HepG2 (cell line): ENCODE data around the gene CAND2. TPM values are rescaled to one million over a fixed set of nuclear protein-coding genes. Genes with fewer than 3 reads are reported as not detected.

Experiments used
- CEBPB ChIP-seq: IDR thresholded peaks from 2 replicates; pipeline ENCODE4 v1.6.1; 2011; ENCODE audit warnings: low read depth, low read length, improper control_type of control experiment, borderline replicate concordance
- KAT8 ChIP-seq: IDR thresholded peaks from 2 replicates; pipeline ENCODE4 v1.6.1; 2016; ENCODE audit warnings: missing genetic modification reagents, missing compliant biosample characterization
- MATR3 ChIP-seq: sonication (generic); formaldehyde crosslinking; IDR thresholded peaks from 2 replicates; pipeline ENCODE4 v1.4.0; 2020; ENCODE audit warnings: missing genetic modification reagents
- NBN ChIP-seq: fragments of 450-650 bp; conservative IDR thresholded peaks from 2 replicates; pipeline ENCODE4 v1.6.1; 2017
- SKI ChIP-seq: fragments of 450-650 bp; IDR thresholded peaks from one replicate; pipeline ENCODE4 v1.6.1; 2018; ENCODE audit warnings: mild to moderate bottlenecking; ENCODE audit not compliant: partially characterized antibody
- TEAD2 ChIP-seq: sonication (generic); formaldehyde crosslinking; IDR thresholded peaks from 2 replicates; pipeline ENCODE4 v1.9.0; 2021; ENCODE audit warnings: missing genetic modification reagents
- ZIK1 ChIP-seq: sonication (generic); formaldehyde crosslinking; IDR thresholded peaks from 2 replicates; pipeline ENCODE4 v1.5.0; 2020; ENCODE audit warnings: mild to moderate bottlenecking, low read depth, missing genetic modification reagents, borderline replicate concordance
- ZNF326 ChIP-seq: sonication (generic); formaldehyde crosslinking; IDR thresholded peaks from 2 replicates; pipeline ENCODE4 v1.4.0; 2020; ENCODE audit warnings: missing genetic modification reagents, borderline replicate concordance
- ZNF441 ChIP-seq: sonication (generic); formaldehyde crosslinking; IDR thresholded peaks from 2 replicates; pipeline ENCODE4 v1.7.0; 2021; ENCODE audit warnings: missing genetic modification reagents, borderline replicate concordance
- ZNF446 ChIP-seq: sonication (generic); formaldehyde crosslinking; IDR thresholded peaks from 2 replicates; pipeline ENCODE4 v1.5.0; 2020; ENCODE audit warnings: mild to moderate bottlenecking, missing genetic modification reagents
- ZNF543 ChIP-seq: sonication (generic); formaldehyde crosslinking; IDR thresholded peaks from 2 replicates; pipeline ENCODE4 v1.4.0; 2020; ENCODE audit warnings: mild to moderate bottlenecking, missing genetic modification reagents
- ZNF609 ChIP-seq: sonication (generic); formaldehyde crosslinking; IDR thresholded peaks from 2 replicates; pipeline ENCODE4 v1.4.0; 2020; ENCODE audit warnings: mild to moderate bottlenecking, missing genetic modification reagents, borderline replicate concordance
- polyA plus RNA-seq, 8 experiments: library from polyadenylated mRNA; depleted of rRNA in 3 of 8; stranded (reverse) in 7 of 8; unstranded in 1 of 8; fragments of >200 nt; fragmentation: Illumina TruSeq in 4 of 8; extraction: Trizol in 4 of 8; gene quantifications; 2 replicates each; pipeline versions ENCODE4 v1.2.1 to v1.2.3, GENCODE V29; 2011 to 2016; ENCODE audit warnings: low read depth in 4 of 8, missing spikeins in 1 of 8, mixed read lengths in 1 of 8; ENCODE audit not compliant: insufficient read depth in 1 of 8
- total RNA-seq, 5 experiments: library from RNA; depleted of rRNA; stranded (reverse); fragments of >200 nt; fragmentation: Illumina TruSeq; extraction: Trizol; gene quantifications; 2 replicates each; pipeline ENCODE4 v1.2.3, GENCODE V29; 2016; ENCODE audit warnings: low read depth in 1 of 5
- TF ChIP-seq, protein P1 (sequence below): sonication (generic); formaldehyde crosslinking; conservative IDR thresholded peaks from 2 replicates; pipeline ENCODE4 v1.4.0; 2020; ENCODE audit warnings: missing genetic modification reagents
- TF ChIP-seq, protein P2 (sequence below): sonication (generic); formaldehyde crosslinking; IDR thresholded peaks from 2 replicates; pipeline ENCODE4 v1.9.0; 2022; ENCODE audit warnings: low read depth, missing genetic modification reagents
- TF ChIP-seq, protein P3 (sequence below): IDR thresholded peaks from 2 replicates; pipeline ENCODE4 v1.6.1; 2016; ENCODE audit warnings: control low read depth
- TF ChIP-seq, protein P4 (sequence below): sonication (generic); formaldehyde crosslinking; IDR thresholded peaks from 2 replicates; pipeline ENCODE4 v1.4.0; 2020; ENCODE audit warnings: missing genetic modification reagents

The CAND2 gene
- total and polyA plus RNA-seq, 2 of the 13 experiments (the other 11 are each of a cell fraction or from before 2014, with no cell fraction given) = 0.01 TPM; not detected in 1

DNA sequence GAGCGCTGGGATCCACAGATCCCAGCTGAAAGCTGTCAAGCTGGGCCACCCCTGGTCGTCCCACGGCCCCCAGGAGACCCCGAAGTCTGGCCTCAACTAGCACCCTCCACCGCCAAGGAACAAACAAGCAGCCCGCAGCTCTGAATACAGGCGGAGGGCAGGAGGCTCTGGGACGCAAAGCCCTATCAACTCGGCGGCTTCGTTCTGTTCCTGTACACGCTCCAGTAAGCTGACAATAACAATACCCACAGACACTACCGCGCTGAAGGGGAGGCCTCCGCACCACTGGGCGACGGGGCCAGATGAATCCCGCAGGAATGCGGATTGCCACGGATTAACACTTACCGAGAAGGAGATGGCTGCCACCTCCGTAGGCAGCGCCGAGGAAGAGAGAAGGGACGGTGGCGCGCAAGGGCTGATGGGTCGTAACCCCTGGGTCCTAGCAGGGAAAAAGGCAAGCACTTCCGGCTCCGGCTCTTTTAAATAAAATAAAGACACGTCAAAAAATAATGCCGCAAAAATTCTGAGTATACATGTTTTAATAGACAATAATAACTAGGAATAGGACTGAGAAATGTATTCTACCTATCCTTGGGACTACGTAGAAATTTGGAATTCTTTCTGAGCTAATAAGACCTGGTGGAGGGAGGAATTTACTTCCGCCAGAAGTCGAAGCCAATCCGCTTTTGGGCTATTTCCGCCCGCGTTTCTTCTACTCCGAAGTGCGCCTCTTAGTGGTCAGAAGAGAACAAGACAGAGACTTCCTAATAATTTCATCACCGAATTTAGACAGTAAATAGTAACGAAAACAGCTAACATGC is 44.9 kb downstream of the CAND2 start, which contains the start of gene RPL32 (continued):
- TF ChIP-seq ZNF543 (CRISPR knock-in tag) (0 out of 2 replicates have a peak, but pooled peaks have one; percentile 24), ZNF441 (peak; percentile 67), SKI (no peak), KAT8 (CRISPR knock-in tag) (peak; percentile 89), CEBPB (peak; percentile 46; the same call in 1 of the 2 replicates), ZIK1 (no peak), ZNF446 (CRISPR knock-in tag) (no peak), ZNF326 (CRISPR knock-in tag) (no peak), ZNF609 (CRISPR knock-in tag) (no peak), TEAD2 (0 out of 2 replicates have a peak, but pooled peaks have one; percentile 22), NBN (no peak), MATR3 (CRISPR knock-in tag) (no peak)
- TF ChIP-seq, protein P1, sequence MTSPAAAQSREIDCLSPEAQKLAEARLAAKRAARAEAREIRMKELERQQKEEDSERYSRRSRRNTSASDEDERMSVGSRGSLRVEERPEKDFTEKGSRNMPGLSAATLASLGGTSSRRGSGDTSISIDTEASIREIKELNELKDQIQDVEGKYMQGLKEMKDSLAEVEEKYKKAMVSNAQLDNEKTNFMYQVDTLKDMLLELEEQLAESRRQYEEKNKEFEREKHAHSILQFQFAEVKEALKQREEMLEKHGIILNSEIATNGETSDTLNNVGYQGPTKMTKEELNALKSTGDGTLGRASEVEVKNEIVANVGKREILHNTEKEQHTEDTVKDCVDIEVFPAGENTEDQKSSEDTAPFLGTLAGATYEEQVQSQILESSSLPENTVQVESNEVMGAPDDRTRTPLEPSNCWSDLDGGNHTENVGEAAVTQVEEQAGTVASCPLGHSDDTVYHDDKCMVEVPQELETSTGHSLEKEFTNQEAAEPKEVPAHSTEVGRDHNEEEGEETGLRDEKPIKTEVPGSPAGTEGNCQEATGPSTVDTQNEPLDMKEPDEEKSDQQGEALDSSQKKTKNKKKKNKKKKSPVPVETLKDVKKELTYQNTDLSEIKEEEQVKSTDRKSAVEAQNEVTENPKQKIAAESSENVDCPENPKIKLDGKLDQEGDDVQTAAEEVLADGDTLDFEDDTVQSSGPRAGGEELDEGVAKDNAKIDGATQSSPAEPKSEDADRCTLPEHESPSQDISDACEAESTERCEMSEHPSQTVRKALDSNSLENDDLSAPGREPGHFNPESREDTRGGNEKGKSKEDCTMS (CRISPR knock-in tag) = no peak
- TF ChIP-seq, protein P2, sequence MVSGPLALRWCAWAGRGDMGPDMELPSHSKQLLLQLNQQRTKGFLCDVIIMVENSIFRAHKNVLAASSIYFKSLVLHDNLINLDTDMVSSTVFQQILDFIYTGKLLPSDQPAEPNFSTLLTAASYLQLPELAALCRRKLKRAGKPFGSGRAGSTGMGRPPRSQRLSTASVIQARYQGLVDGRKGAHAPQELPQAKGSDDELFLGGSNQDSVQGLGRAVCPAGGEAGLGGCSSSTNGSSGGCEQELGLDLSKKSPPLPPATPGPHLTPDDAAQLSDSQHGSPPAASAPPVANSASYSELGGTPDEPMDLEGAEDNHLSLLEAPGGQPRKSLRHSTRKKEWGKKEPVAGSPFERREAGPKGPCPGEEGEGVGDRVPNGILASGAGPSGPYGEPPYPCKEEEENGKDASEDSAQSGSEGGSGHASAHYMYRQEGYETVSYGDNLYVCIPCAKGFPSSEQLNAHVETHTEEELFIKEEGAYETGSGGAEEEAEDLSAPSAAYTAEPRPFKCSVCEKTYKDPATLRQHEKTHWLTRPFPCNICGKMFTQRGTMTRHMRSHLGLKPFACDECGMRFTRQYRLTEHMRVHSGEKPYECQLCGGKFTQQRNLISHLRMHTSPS = no peak
- TF ChIP-seq, protein P3, sequence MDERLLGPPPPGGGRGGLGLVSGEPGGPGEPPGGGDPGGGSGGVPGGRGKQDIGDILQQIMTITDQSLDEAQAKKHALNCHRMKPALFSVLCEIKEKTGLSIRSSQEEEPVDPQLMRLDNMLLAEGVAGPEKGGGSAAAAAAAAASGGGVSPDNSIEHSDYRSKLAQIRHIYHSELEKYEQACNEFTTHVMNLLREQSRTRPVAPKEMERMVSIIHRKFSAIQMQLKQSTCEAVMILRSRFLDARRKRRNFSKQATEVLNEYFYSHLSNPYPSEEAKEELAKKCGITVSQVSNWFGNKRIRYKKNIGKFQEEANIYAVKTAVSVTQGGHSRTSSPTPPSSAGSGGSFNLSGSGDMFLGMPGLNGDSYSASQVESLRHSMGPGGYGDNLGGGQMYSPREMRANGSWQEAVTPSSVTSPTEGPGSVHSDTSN (CRISPR knock-in tag) = no peak
- TF ChIP-seq, protein P4, sequence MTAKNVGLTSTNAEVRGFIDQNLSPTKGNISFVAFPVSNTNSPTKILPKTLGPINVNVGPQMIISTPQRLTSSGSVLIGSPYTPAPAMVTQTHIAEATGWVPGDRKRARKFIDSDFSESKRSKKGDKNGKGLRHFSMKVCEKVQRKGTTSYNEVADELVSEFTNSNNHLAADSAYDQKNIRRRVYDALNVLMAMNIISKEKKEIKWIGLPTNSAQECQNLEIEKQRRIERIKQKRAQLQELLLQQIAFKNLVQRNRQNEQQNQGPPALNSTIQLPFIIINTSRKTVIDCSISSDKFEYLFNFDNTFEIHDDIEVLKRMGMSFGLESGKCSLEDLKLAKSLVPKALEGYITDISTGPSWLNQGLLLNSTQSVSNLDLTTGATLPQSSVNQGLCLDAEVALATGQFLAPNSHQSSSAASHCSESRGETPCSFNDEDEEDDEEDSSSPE (CRISPR knock-in tag) = no peak; the same call in 1 of the 2 replicates
